Activated naive CD8-positive, alpha-beta T cell treated with anti-CD3 and anti-CD28 coated beads for 36 hours (primary cell): Measurements from ENCODE around the gene CHRNA1. TPM values are rescaled to one million over a fixed set of nuclear protein-coding genes. Genes with fewer than 3 reads are reported as not detected.

ENCODE experiments used
- DNase-seq: peaks from one replicate; pipeline ENCODE4 v3.0.0; 2021
- H3K27ac Mint-ChIP-seq: one replicate; pipeline ENCODE4 v1.8.0; 2022; ENCODE audit warnings: mild to moderate bottlenecking, moderate library complexity, mixed read lengths
- H3K27me3 Mint-ChIP-seq: one replicate; pipeline ENCODE4 v1.8.0; 2022; ENCODE audit warnings: mild to moderate bottlenecking, mixed read lengths
- H3K36me3 Mint-ChIP-seq: one replicate; pipeline ENCODE4 v1.8.0; 2021; ENCODE audit warnings: mild to moderate bottlenecking, mixed read lengths
- H3K4me1 Mint-ChIP-seq: one replicate; pipeline ENCODE4 v1.8.0; 2021; ENCODE audit warnings: mixed read lengths
- H3K4me3 Mint-ChIP-seq: one replicate; pipeline ENCODE4 v1.8.0; 2022; ENCODE audit warnings: mild to moderate bottlenecking, moderate library complexity, mixed read lengths
- H3K9me3 Mint-ChIP-seq: one replicate; pipeline ENCODE4 v1.8.0; 2022; ENCODE audit warnings: mixed read lengths
- total RNA-seq, 2 experiments: library from RNA; stranded (reverse); gene quantifications; one replicate each; pipeline ENCODE4 v1.2.3, GENCODE V29; 2021

The CHRNA1 gene
- total RNA-seq, 2 experiments from 2014 or later, result not detected

- no peaks in the 10 kb centered on the region for H3K36me3 Mint-ChIP-seq
These were observed 64.1 kb downstream of the CHRNA1 start for GRCh38 chr2:174699993-174700766.

More at GRCh38 chr2:174699993-174700766, 64.1 kb downstream of the CHRNA1 start:
- no peak for DNase-seq
- no peaks in the 10 kb centered on the region for H3K27me3 Mint-ChIP-seq
- H3K4me1 Mint-ChIP-seq, result peaks cover 3% of the 10 kb centered on the region
- H3K9me3 Mint-ChIP-seq, result no peaks in the 10 kb centered on the region
- no peak overlapping the region for H3K27ac Mint-ChIP-seq
- H3K4me3 Mint-ChIP-seq, result no peak overlapping the region

Other genes starting within 250 kb of the CHRNA1 start
- 100 to 1,000 TPM; 384 to 391 TPM for gene WIPF1, start 166.7 kb downstream of the CHRNA1 start, total RNA-seq
- gene CHN1, start 240.9 kb upstream of the CHRNA1 start, total RNA-seq, result 10 to 100 TPM; 17.6 to 18.6 TPM